Skin epidermis (tissue), 12 donors: ENCODE results near the gene MLLT3.

ENCODE experiments used
- H3K27ac ChIP-seq, 21 experiments: fragments of 200-600 bp; sonication (generic) in 11 of 21; one replicate each; pipeline ENCODE4 v1.5.0; 2020; ENCODE audit warnings: mild to moderate bottlenecking in 3 of 21, inconsistent platforms in 2 of 21, moderate library complexity in 2 of 21
- H3K4me3 ChIP-seq, 7 experiments: fragments of 200-600 bp; sonication (generic) in 2 of 7; one replicate each; pipeline ENCODE4 v1.5.0; 2020; ENCODE audit warnings: inconsistent platforms in 2 of 7, mild to moderate bottlenecking in 2 of 7, moderate library complexity in 1 of 7

The MLLT3 gene

GRCh38 chr9:20564650-20565049, 57.6 kb downstream of the MLLT3 start:
- no peak overlapping the region for H3K27ac ChIP-seq
- no peak overlapping the region for H3K4me3 ChIP-seq

GRCh38 chr9:20563917-20564316, 58.4 kb downstream of the MLLT3 start:
- H3K4me3 ChIP-seq, result no peak overlapping the region
- H3K27ac ChIP-seq, result no peak overlapping the region

- no peak overlapping the region for H3K4me3 ChIP-seq
- H3K27ac ChIP-seq, result no peak overlapping the region
Measured at GRCh38 chr9:20562051-20562450, 60.2 kb downstream of the MLLT3 start.

- no peak overlapping the region for H3K4me3 ChIP-seq
- no peak overlapping the region for H3K27ac ChIP-seq
Measured at GRCh38 chr9:20561531-20561930, 60.8 kb downstream of the MLLT3 start.

GRCh38 chr9:20559231-20559890, 62.9 kb downstream of the MLLT3 start:
- Histone ChIP-seq H3K27ac (no peak overlapping the region), H3K4me3 (no peak overlapping the region)

- no peak overlapping the region for H3K27ac ChIP-seq
- no peak overlapping the region for H3K4me3 ChIP-seq
Measured at GRCh38 chr9:20558566-20559016, 63.7 kb downstream of the MLLT3 start.

- Histone ChIP-seq H3K27ac (no peak overlapping the region), H3K4me3 (no peak overlapping the region)
Measured at GRCh38 chr9:20557890-20558565, 64.3 kb downstream of the MLLT3 start.

- Histone ChIP-seq H3K27ac (no peak overlapping the region), H3K4me3 (no peak overlapping the region)
Measured at GRCh38 chr9:20557285-20557684, 65.0 kb downstream of the MLLT3 start.

GRCh38 chr9:20553558-20554149, 68.6 kb downstream of the MLLT3 start:
- no peak overlapping the region for H3K27ac ChIP-seq

GRCh38 chr9:20552874-20553557, 69.3 kb downstream of the MLLT3 start:
- Histone ChIP-seq H3K4me3 (no peak overlapping the region), H3K27ac (no peak overlapping the region)

More at GRCh38 chr9:20553558-20554149, 68.6 kb downstream of the MLLT3 start:
- H3K4me3 ChIP-seq, result no peak overlapping the region

- Histone ChIP-seq H3K4me3 (no peak overlapping the region), H3K27ac (no peak overlapping the region)
Measured at GRCh38 chr9:20551835-20552234, 70.5 kb downstream of the MLLT3 start.

GRCh38 chr9:20551236-20551635, 71.1 kb downstream of the MLLT3 start:
- Histone ChIP-seq H3K27ac (no peak overlapping the region), H3K4me3 (no peak overlapping the region)

- Histone ChIP-seq H3K4me3 (no peak overlapping the region), H3K27ac (no peak overlapping the region)
Measured at GRCh38 chr9:20550326-20550725, 72.0 kb downstream of the MLLT3 start.

GRCh38 chr9:20549053-20549452, 73.2 kb downstream of the MLLT3 start:
- H3K27ac ChIP-seq, result no peak overlapping the region
- H3K4me3 ChIP-seq, result no peak overlapping the region

- H3K27ac ChIP-seq, result no peak overlapping the region
- H3K4me3 ChIP-seq, result no peak overlapping the region
Measured at GRCh38 chr9:20545023-20545622, 77.2 kb downstream of the MLLT3 start.

GRCh38 chr9:20540169-20540863, 82.0 kb downstream of the MLLT3 start:
- H3K4me3 ChIP-seq, result no peak overlapping the region
- H3K27ac ChIP-seq, result no peak overlapping the region

GRCh38 chr9:20538956-20539355, 83.3 kb downstream of the MLLT3 start:
- H3K4me3 ChIP-seq, result no peak overlapping the region
- no peak overlapping the region for H3K27ac ChIP-seq

GRCh38 chr9:20538092-20538491, 84.2 kb downstream of the MLLT3 start:
- Histone ChIP-seq H3K4me3 (no peak overlapping the region), H3K27ac (no peak overlapping the region)

- H3K27ac ChIP-seq, result no peak overlapping the region
- no peak overlapping the region for H3K4me3 ChIP-seq
Measured at GRCh38 chr9:20537294-20537693, 85.0 kb downstream of the MLLT3 start.

- no peak overlapping the region for H3K27ac ChIP-seq
- no peak overlapping the region for H3K4me3 ChIP-seq
Measured at GRCh38 chr9:20532584-20532983, 89.7 kb downstream of the MLLT3 start.
